Neutrophil (primary cell): ENCODE data around the gene STARD10.

Experiments used
- H3K27ac ChIP-seq: fragments of 200-600 bp; sonication (generic); 2 replicates; pipeline ENCODE4 v1.5.1; 2016; ENCODE audit warnings: mild to moderate bottlenecking, moderate library complexity
- H3K27me3 ChIP-seq: fragments of 200-600 bp; sonication (generic); 2 replicates; pipeline ENCODE4 v1.6.0; 2016; ENCODE audit warnings: mild to moderate bottlenecking
- H3K36me3 ChIP-seq: fragments of 200-600 bp; sonication (generic); 2 replicates; pipeline ENCODE4 v1.5.1; 2017
- H3K4me1 ChIP-seq, 2 experiments: fragments of 200-600 bp in 1 of 2; sonication (generic) in 1 of 2; 1 replicate in 1 of 2; 2 replicates in 1 of 2; pipeline versions ENCODE4 v1.5.1 to v1.6.1; 2013 to 2016; ENCODE audit warnings: low read depth in 1 of 2, low read length in 1 of 2, mild to moderate bottlenecking in 1 of 2, moderate library complexity in 1 of 2; ENCODE audit not compliant: control insufficient read depth in 1 of 2, insufficient read depth in 1 of 2
- H3K4me3 ChIP-seq, 2 experiments: fragments of 200-600 bp in 1 of 2; sonication (generic) in 1 of 2; 1 replicate in 1 of 2; 2 replicates in 1 of 2; pipeline ENCODE4 v1.5.1; 2013 to 2016; ENCODE audit warnings: low read depth in 1 of 2, low read length in 1 of 2, mild to moderate bottlenecking in 1 of 2, moderate library complexity in 1 of 2
- H3K9me3 ChIP-seq: fragments of 200-600 bp; sonication (generic); 2 replicates; pipeline ENCODE4 v1.5.1; 2016
- CTCF ChIP-seq: fragments of 200-600 bp; sonication (generic); IDR thresholded peaks from 2 replicates; pipeline ENCODE4 v1.5.1; 2016; ENCODE audit warnings: antibody characterized with exemption

Gene STARD10

GRCh38 chr11:72704783-72705265 lies 89.0 kb downstream of the STARD10 start:
- no peaks in the 10 kb centered on the region for H3K4me1 ChIP-seq
- no peaks in the 10 kb centered on the region for H3K9me3 ChIP-seq
- peaks cover 100% of the 10 kb centered on the region for H3K36me3 ChIP-seq
- no peak for TF ChIP-seq CTCF
- peak overlapping the region; percentile 23 for H3K27ac ChIP-seq
- no peak overlapping the region for H3K4me3 ChIP-seq
- no peaks in the 10 kb centered on the region for H3K27me3 ChIP-seq
